Tibial artery (tissue), 4 donors: Measurements from ENCODE around the gene GALP.
"Not testable (repeated sequence)": the region's sequence is repeated elsewhere in the genome, so short reads cannot be mapped to it uniquely, and the experiment has no call there.

Experiments
- DNase-seq, 2 donors: peaks; one replicate each; pipeline ENCODE4 v3.0.0-alpha.2; 2019
- H3K27ac ChIP-seq, 2 donors: fragments of 200-600 bp; sonication (generic) in 1 of 2; 1 replicate in 1 of 2; 2 replicates in 1 of 2; pipeline ENCODE4 v1.5.1; 2018 to 2019; ENCODE audit warnings: mild to moderate bottlenecking in 1 of 2
- H3K27me3 ChIP-seq, 2 donors: fragments of 200-600 bp; sonication (generic) in 1 of 2; one replicate each; pipeline versions ENCODE4 v1.5.1 to v1.6.0; 2016 to 2019
- H3K36me3 ChIP-seq, 3 donors: fragments of 200-600 bp; sonication (generic) in 2 of 3; one replicate each; pipeline ENCODE4 v1.5.1; 2016 to 2019; ENCODE audit warnings: mild to moderate bottlenecking in 2 of 3
- H3K4me1 ChIP-seq, 4 donors: fragments of 200-600 bp; sonication (generic) in 2 of 4; 1 replicate in 3 of 4; 2 replicates in 1 of 4; pipeline ENCODE4 v1.5.1; 2016 to 2019
- H3K4me3 ChIP-seq, 2 donors: fragments of 200-600 bp; sonication (generic) in 1 of 2; 1 replicate in 1 of 2; 2 replicates in 1 of 2; pipeline ENCODE4 v1.5.1; 2018 to 2019; ENCODE audit warnings: mild to moderate bottlenecking in 2 of 2
- H3K9me3 ChIP-seq, 3 donors: fragments of 200-600 bp; sonication (generic) in 1 of 3; one replicate each; pipeline ENCODE4 v1.5.1; 2016 to 2019
- intact Hi-C: fragments of 100-400 bp; cut with DNase I; formaldehyde crosslinking; loops from one replicate; pipeline ENCODE4 v1.15.0; 2023; ENCODE audit warnings: low total_unique reads
- TF ChIP-seq, protein P1 (sequence below), 2 experiments: fragments of 200-600 bp in 1 of 2; fragments of 450-650 bp in 1 of 2; IDR thresholded peaks; one replicate each; pipeline ENCODE4 v1.5.1; 2017 to 2019; ENCODE audit warnings: antibody characterized with exemption in 2 of 2, mild to moderate bottlenecking in 1 of 2, moderate library complexity in 1 of 2

The GALP gene

DNA sequence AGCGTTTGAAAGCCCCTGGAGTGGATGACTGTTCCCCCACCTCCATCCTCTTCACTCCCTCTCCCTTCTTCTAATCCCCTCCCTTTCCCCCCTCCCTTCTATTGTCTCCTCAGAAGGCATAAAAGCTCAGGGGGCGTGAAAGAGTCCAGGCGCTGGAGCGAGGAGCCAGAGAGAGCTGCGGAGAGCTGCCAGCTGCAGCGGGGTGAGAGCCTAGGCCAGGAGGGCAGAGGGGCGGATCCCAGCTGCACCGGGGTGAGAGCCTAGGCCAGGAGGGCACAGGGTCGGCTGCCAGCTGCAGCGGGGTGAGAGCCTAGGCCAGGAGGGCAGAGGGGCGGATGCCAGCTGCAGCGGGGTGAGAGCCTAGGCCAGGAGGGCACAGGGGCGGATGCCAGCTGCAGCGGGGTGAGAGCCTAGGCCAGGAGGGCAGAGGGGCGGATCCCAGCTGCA, at the start of gene GALP:
Gene GALP, plus strand, starts transcription at position 148 of the 447 bp plus-strand sequence. CDS start 1,101 bp downstream, outside the sequence.
- intact Hi-C loops, H3K4me3 ChIP-seq, H3K4me1 ChIP-seq, H3K27ac ChIP-seq, H3K9me3 ChIP-seq, DNase-seq, H3K36me3 ChIP-seq: not testable (repeated sequence)
- H3K27me3 ChIP-seq, result peaks cover 0 to 31% of the 10 kb centered on the region in 2 donors

DNA sequence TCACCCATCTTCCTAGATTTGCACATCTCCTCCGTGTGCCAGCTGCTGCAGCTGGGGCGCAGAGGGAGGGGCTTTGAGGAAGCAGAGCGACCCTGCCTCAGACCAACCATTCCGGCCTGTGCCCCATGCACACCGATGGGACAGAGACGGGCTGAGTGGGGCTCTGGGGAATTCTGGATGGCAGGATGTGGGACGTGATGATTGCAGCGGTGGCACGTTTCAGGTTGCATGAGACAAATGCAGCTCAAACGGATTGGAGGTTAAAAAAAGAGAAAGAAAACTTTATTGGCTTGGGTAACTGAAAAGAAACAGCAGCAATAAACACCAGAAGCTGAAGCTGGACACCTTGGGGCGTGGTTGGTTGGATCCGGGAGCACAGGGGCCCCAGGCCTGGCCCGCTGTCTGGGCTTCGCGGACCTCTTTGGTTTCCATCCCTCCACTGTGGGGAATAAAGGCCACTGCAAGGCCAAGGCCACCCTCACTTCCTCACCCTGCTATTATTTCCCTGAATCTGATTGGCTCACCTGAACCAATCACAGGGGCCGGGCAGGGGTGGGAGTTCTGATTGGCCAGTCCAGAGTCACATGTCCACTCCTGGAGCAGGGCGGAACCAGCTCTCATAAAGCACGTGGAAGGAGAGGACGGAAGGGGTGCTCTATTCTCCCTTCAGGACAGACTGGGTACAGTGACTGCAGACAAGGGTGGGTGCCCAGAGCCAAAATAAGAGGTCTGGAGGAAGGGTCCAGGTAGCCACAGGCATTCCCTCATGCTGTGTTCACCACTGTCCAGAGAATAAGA, 48.6 kb upstream of the GALP start:
- TF ChIP-seq, protein P1, sequence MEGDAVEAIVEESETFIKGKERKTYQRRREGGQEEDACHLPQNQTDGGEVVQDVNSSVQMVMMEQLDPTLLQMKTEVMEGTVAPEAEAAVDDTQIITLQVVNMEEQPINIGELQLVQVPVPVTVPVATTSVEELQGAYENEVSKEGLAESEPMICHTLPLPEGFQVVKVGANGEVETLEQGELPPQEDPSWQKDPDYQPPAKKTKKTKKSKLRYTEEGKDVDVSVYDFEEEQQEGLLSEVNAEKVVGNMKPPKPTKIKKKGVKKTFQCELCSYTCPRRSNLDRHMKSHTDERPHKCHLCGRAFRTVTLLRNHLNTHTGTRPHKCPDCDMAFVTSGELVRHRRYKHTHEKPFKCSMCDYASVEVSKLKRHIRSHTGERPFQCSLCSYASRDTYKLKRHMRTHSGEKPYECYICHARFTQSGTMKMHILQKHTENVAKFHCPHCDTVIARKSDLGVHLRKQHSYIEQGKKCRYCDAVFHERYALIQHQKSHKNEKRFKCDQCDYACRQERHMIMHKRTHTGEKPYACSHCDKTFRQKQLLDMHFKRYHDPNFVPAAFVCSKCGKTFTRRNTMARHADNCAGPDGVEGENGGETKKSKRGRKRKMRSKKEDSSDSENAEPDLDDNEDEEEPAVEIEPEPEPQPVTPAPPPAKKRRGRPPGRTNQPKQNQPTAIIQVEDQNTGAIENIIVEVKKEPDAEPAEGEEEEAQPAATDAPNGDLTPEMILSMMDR (IDR thresholded peaks at IDR 0.05), result no peak
- Histone ChIP-seq H3K4me1 (peaks cover 0 to 12% (median 7%) of the 10 kb centered on the region in 4 donors), H3K4me3 (no peak overlapping the region), H3K27me3 (no peaks in the 10 kb centered on the region), H3K27ac (no peak overlapping the region), H3K9me3 (no peaks in the 10 kb centered on the region), H3K36me3 (no peaks in the 10 kb centered on the region)
- intact Hi-C loops, result no loop called here
- DNase-seq, result no peak

DNA sequence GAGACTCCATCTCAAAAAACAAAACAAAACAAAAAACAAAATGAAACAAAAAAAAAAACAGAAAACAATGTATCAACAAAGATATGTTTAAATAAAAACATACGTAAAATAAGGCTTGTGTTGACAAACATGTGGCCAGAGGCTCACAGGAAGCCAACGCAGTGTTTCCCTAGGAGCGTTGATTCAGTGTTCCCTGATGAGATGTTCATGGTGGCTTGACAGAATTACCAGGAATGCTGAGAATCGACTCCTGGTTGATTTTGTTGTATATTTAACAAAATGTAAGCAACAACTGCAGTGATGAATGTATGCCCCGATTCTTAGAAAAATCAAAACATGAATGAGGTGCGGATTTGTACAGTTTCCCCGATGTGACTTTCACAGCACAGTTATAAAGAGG, 45.8 kb upstream of the GALP start:
- Histone ChIP-seq H3K9me3 (no peaks in the 10 kb centered on the region), H3K27me3 (no peaks in the 10 kb centered on the region), H3K27ac (no peak overlapping the region), H3K4me3 (no peak overlapping the region), H3K36me3 (no peaks in the 10 kb centered on the region), H3K4me1 (peaks cover 0 to 24% (median 16%) of the 10 kb centered on the region in 4 donors)
- TF ChIP-seq, protein P1 (IDR thresholded peaks at IDR 0.05), result no peak
- intact Hi-C loops, result no loop called here
- DNase-seq, result no peak

DNA sequence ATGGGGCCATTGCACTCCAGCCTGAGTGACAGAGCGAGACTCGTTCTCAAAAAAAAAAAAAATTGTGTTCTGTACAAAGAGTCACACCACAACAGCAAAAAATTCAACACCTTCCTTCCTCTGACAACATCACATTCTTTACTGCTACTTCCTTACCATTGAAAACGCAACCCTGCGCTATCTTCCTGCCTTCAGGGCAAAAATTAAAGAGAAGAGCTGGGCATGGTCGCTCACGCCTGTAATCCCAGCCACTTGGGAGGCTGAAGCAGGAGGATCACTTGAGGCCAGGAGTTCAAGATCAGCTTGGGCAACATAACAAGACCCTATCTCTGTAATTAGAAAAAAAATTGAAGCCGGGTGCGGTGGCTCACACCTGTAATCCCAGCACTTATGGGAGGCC, 44.2 kb upstream of the GALP start:
- no peaks in the 10 kb centered on the region for H3K9me3 ChIP-seq
- DNase-seq, result no peak
- peak overlapping the region; percentile 43 to 68 for H3K27ac ChIP-seq
- no peaks in the 10 kb centered on the region for H3K27me3 ChIP-seq
- H3K4me3 ChIP-seq, result no peak overlapping the region
- H3K36me3 ChIP-seq, result no peaks in the 10 kb centered on the region
- intact Hi-C loops, result no loop called here
- peaks cover 0 to 24% (median 16%) of the 10 kb centered on the region in 4 donors for H3K4me1 ChIP-seq
- TF ChIP-seq, protein P1 (IDR thresholded peaks at IDR 0.05), result no peak

DNA sequence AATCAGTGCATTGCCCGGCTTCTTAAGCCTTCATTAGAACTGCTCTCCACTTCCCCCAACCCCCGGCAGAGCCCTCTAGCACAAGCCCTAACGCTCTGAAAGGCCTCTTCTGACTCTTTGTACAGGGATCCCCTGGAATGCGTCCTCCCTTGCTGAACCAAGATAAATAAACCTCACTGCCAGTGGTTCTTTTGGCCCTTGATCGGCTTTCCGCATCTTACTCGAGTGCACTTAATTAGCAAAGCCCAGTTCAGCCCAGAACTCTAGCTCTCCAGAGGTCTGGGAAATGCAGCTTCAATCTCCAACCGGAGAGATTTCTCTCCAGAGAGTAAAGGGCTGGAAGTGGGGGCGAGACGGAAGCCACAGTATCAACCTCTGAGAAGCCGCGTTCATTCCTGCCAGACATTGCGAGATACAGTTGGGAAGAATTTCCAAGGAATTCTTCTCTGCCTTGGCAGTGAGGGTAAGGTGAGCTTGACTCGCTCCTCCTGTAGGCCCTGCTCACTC, 43.4 kb upstream of the GALP start:
- TF ChIP-seq, protein P1 (IDR thresholded peaks at IDR 0.05), result no peak
- peaks cover 0 to 24% (median 16%) of the 10 kb centered on the region in 4 donors for H3K4me1 ChIP-seq
- peak overlapping the region; percentile 43 to 68 for H3K27ac ChIP-seq
- H3K4me3 ChIP-seq, result no peak overlapping the region
- no peaks in the 10 kb centered on the region for H3K27me3 ChIP-seq
- intact Hi-C loops, result no loop called here
- H3K9me3 ChIP-seq, result no peaks in the 10 kb centered on the region
- no peaks in the 10 kb centered on the region for H3K36me3 ChIP-seq
- no peak for DNase-seq
